Neural progenitor cell (in vitro differentiated cells): ENCODE measurements around the gene NTF3. TPM values are rescaled to one million over a fixed set of nuclear protein-coding genes. Genes with fewer than 3 reads are reported as not detected.

Source experiments
- DNase-seq: peaks from one replicate; pipeline ENCODE4 v3.0.0-alpha.2; 2016; ENCODE audit warnings: low spot score
- H2AFZ ChIP-seq: fragments of 200-600 bp; sonication (generic); replicated peaks from 2 replicates; pipeline ENCODE4 v1.6.1; 2016; ENCODE audit warnings: antibody characterized with exemption
- H3F3A ChIP-seq: fragments of 200-600 bp; sonication (generic); 2 replicates; pipeline ENCODE4 v1.6.1; 2016; ENCODE audit warnings: antibody characterized with exemption, low read depth
- H3K27ac ChIP-seq: fragments of 200-600 bp; sonication (generic); 2 replicates; pipeline ENCODE4 v1.5.1; 2016; ENCODE audit warnings: mild to moderate bottlenecking
- H3K27me3 ChIP-seq: fragments of 200-600 bp; sonication (generic); 2 replicates; pipeline ENCODE4 v1.6.1; 2016; ENCODE audit warnings: mild to moderate bottlenecking, moderate library complexity
- H3K36me3 ChIP-seq: fragments of 200-600 bp; sonication (generic); 2 replicates; pipeline ENCODE4 v1.5.1; 2016
- H3K4me1 ChIP-seq: fragments of 200-600 bp; sonication (generic); 2 replicates; pipeline ENCODE4 v1.6.1; 2016; ENCODE audit warnings: mixed run types
- H3K4me2 ChIP-seq: fragments of 200-600 bp; sonication (generic); 2 replicates; pipeline ENCODE4 v1.6.1; 2016
- H3K4me3 ChIP-seq: fragments of 200-600 bp; sonication (generic); 2 replicates; pipeline ENCODE4 v1.5.1; 2016
- H3K79me2 ChIP-seq: fragments of 200-600 bp; sonication (generic); 2 replicates; pipeline ENCODE4 v1.6.1; 2016; ENCODE audit warnings: low read depth
- H3K9ac ChIP-seq: fragments of 200-600 bp; sonication (generic); 2 replicates; pipeline ENCODE4 v1.6.1; 2016
- H3K9me3 ChIP-seq: fragments of 200-600 bp; sonication (generic); 2 replicates; pipeline ENCODE4 v1.5.1; 2016; ENCODE audit warnings: low read depth
- H4K20me1 ChIP-seq: fragments of 200-600 bp; sonication (generic); 2 replicates; pipeline ENCODE4 v1.6.1; 2016; ENCODE audit warnings: low read depth
- H3K27ac Mint-ChIP-seq: 3 replicates; pipeline ENCODE4 v1.8.0; 2021; ENCODE audit warnings: mixed read lengths
- H3K27me3 Mint-ChIP-seq: 2 replicates; pipeline ENCODE4 v1.8.0; 2022; ENCODE audit warnings: low read depth, mild to moderate bottlenecking, inconsistent platforms, moderate library complexity, mixed read lengths; ENCODE audit not compliant: insufficient read depth
- H3K36me3 Mint-ChIP-seq: 3 replicates; pipeline ENCODE4 v1.8.0; 2021; ENCODE audit warnings: mixed read lengths
- H3K4me1 Mint-ChIP-seq: 3 replicates; pipeline ENCODE4 v1.8.0; 2021; ENCODE audit warnings: mixed read lengths
- H3K4me3 Mint-ChIP-seq: 3 replicates; pipeline ENCODE4 v1.8.0; 2021; ENCODE audit warnings: mild to moderate bottlenecking, moderate library complexity, mixed read lengths
- H3K9me3 Mint-ChIP-seq: 3 replicates; pipeline ENCODE4 v1.8.0; 2020; ENCODE audit warnings: mixed read lengths
- CTCF ChIP-seq: fragments of 200-600 bp; sonication (generic); IDR thresholded peaks from 2 replicates; pipeline ENCODE4 v1.5.1; 2017; ENCODE audit warnings: antibody characterized with exemption, mild to moderate bottlenecking
- EZH2 ChIP-seq: fragments of 200-600 bp; sonication (generic); IDR thresholded peaks from 2 replicates; pipeline ENCODE4 v1.6.1; 2017; ENCODE audit warnings: antibody characterized with exemption, mild to moderate bottlenecking, moderate library complexity
- EZH2phosphoT487 ChIP-seq: fragments of 200-600 bp; sonication (generic); IDR thresholded peaks from 2 replicates; pipeline ENCODE4 v1.6.1; 2017; ENCODE audit warnings: antibody characterized with exemption
- total RNA-seq: library from RNA; depleted of rRNA; stranded (reverse); fragments of >200 nt; gene quantifications from 2 replicates; pipeline ENCODE4 v1.2.3, GENCODE V29; 2015; ENCODE audit warnings: low replicate concordance

NTF3 gene
- total RNA-seq, 1 donor from 2014 or later = 6.7 TPM

- no peaks in the 10 kb centered on the region for H3K9me3 ChIP-seq
- Mint-ChIP-seq H3K27ac (peak overlapping the region; percentile 14), H3K4me3 (no peak overlapping the region), H3K4me1 (peaks cover 19% of the 10 kb centered on the region), H3K36me3 (peaks cover 5% of the 10 kb centered on the region), H3K9me3 (peaks cover 12% of the 10 kb centered on the region), H3K27me3 (peaks cover 11% of the 10 kb centered on the region)
- no peak overlapping the region for H3K9ac ChIP-seq
- no peak overlapping the region for H3K4me2 ChIP-seq
- H3K27me3 ChIP-seq = peaks cover 4% of the 10 kb centered on the region
- H3F3A ChIP-seq = no peaks in the 10 kb centered on the region
- H3K4me3 ChIP-seq = no peak overlapping the region
- H2AFZ ChIP-seq = no peak overlapping the region
- no peak for TF ChIP-seq EZH2phosphoT487
- TF ChIP-seq CTCF = no peak
- TF ChIP-seq EZH2 = no peak
- H3K36me3 ChIP-seq = no peaks in the 10 kb centered on the region
- no peak overlapping the region for H3K27ac ChIP-seq
- peaks cover 89% of the 10 kb centered on the region for H3K79me2 ChIP-seq
- peaks cover 81% of the 10 kb centered on the region for H4K20me1 ChIP-seq
- peaks cover 32% of the 10 kb centered on the region for H3K4me1 ChIP-seq
- DNase-seq = peak; percentile 60
Observed at GRCh38 chr12:5441497-5442236, 9.8 kb downstream of the NTF3 start.

GRCh38 chr12:5442251-5443006 lies 10.5 kb downstream of the NTF3 start:
- no peak overlapping the region for H3K27ac Mint-ChIP-seq
- Histone ChIP-seq H3K9ac (no peak overlapping the region), H3K9me3 (no peaks in the 10 kb centered on the region), H3F3A (no peaks in the 10 kb centered on the region), H4K20me1 (peaks cover 82% of the 10 kb centered on the region), H3K4me1 (peaks cover 32% of the 10 kb centered on the region), H2AFZ (no peak overlapping the region), H3K79me2 (peaks cover 81% of the 10 kb centered on the region), H3K4me2 (no peak overlapping the region), H3K27ac (no peak overlapping the region), H3K4me3 (no peak overlapping the region), H3K36me3 (no peaks in the 10 kb centered on the region), H3K27me3 (peaks cover under 1% of the 10 kb centered on the region)
- TF ChIP-seq CTCF (peak; percentile 72), EZH2phosphoT487 (no peak)
- peaks cover 10% of the 10 kb centered on the region for H3K27me3 Mint-ChIP-seq
- peaks cover 10% of the 10 kb centered on the region for H3K9me3 Mint-ChIP-seq
- peaks cover 19% of the 10 kb centered on the region for H3K4me1 Mint-ChIP-seq
- peak; percentile 71 for DNase-seq
- no peak overlapping the region for H3K4me3 Mint-ChIP-seq
- H3K36me3 Mint-ChIP-seq = peaks cover 4% of the 10 kb centered on the region

- Histone ChIP-seq H3K4me2 (no peak overlapping the region), H3K4me3 (no peak overlapping the region), H3K9ac (no peak overlapping the region), H3K36me3 (no peaks in the 10 kb centered on the region), H2AFZ (no peak overlapping the region), H3K27me3 (no peaks in the 10 kb centered on the region), H4K20me1 (peaks cover 71% of the 10 kb centered on the region), H3K4me1 (peaks cover 23% of the 10 kb centered on the region), H3K79me2 (peaks cover 64% of the 10 kb centered on the region), H3F3A (no peaks in the 10 kb centered on the region), H3K27ac (no peak overlapping the region), H3K9me3 (no peaks in the 10 kb centered on the region)
- Mint-ChIP-seq H3K4me3 (no peak overlapping the region), H3K36me3 (no peaks in the 10 kb centered on the region), H3K27ac (no peak overlapping the region), H3K27me3 (peaks cover 5% of the 10 kb centered on the region), H3K9me3 (no peaks in the 10 kb centered on the region), H3K4me1 (peaks cover 17% of the 10 kb centered on the region)
- no peak for DNase-seq
- no peak for TF ChIP-seq EZH2
- TF ChIP-seq CTCF = no peak
- TF ChIP-seq EZH2phosphoT487 = no peak
Observed at GRCh38 chr12:5444520-5444919, 12.6 kb downstream of the NTF3 start.
